Measurements from ENCODE around the gene ZFP36. TPM values are rescaled to one million over a fixed set of nuclear protein-coding genes. Genes with fewer than 3 reads are reported as not detected.
A peak's percentile ranks its signal among the peaks of the same experiment; 100 is the strongest.

The ZFP36 gene
- total and polyA plus RNA-seq, 2 of the 8 experiments (the other 6 are each of a cell fraction or from before 2014, with no cell fraction given) = 4.0 to 10.9 TPM

- H4K91ac ChIP-seq (replicated peaks; ENCODE audit: insufficient read length, low read length) = no peak overlapping the region
- no peak overlapping the region for H3K14ac ChIP-seq (ENCODE audit: insufficient read length)
- peaks cover 2 to 18% of the 10 kb centered on the region in 2 experiments for H4K20me1 ChIP-seq (replicated peaks in 1 of 2; ENCODE audit: control insufficient read depth in 1 of 2, insufficient read depth in 2 of 2, low read length in 2 of 2)
- no peak overlapping the region for H3K56ac ChIP-seq (replicated peaks; ENCODE audit: insufficient read length, low read depth, low read length)
- H2BK20ac ChIP-seq (ENCODE audit: low read length) = no peak overlapping the region
- H2BK12ac ChIP-seq (ENCODE audit: low read depth, low read length) = 0 out of 2 replicates have a peak overlapping the region, but pooled peaks have one; percentile 96
- peaks cover 0 to 6% (median 0%) of the 10 kb centered on the region in 4 experiments; a peak in 2 of 8 replicates for H3K36me3 ChIP-seq (ENCODE audit: control insufficient read depth in 2 of 4, insufficient read depth in 4 of 4, low read length in 3 of 4)
- H3K23ac ChIP-seq (ENCODE audit: insufficient read length) = no peak overlapping the region
- POLR2A ChIA-PET (ENCODE audit: partially characterized antibody) = interaction anchor here (0.7 to 25.7 kb wide), 6 partner anchors 10 to 90 kb away, joined by 3 to 1154 read pairs (median 13); partner anchors contain the start of genes MED29, PAF1, RPS16 and SUPT5H
- peak overlapping the region in 2 of 4 experiments; percentile 41 to 75; a peak in 2 of 7 replicates for H3K9ac ChIP-seq (replicated peaks in 1 of 4; ENCODE audit: extremely low read depth in 1 of 4, low read depth in 3 of 4, low read length in 3 of 4)
- TF ChIP-seq POLR2A (IDR thresholded peaks at IDR 0.05; ENCODE audit: control extremely low read depth in 1 of 2, low read depth in 2 of 2, low read length in 2 of 2) = peak in 1 of 2 experiments; percentile 32; a peak in 1 of 3 replicates
- no peak for TF ChIP-seq CBX5 (IDR thresholded peaks at IDR 0.05; ENCODE audit: low read depth, low read length)
- FAIRE-seq = no peak
- peak overlapping the region; percentile 78 to 84 for H3K4me2 ChIP-seq (ENCODE audit: insufficient read depth in 1 of 2, low read depth in 2 of 2, low read length in 2 of 2)
- H2AK5ac ChIP-seq (ENCODE audit: low read depth, low read length) = 0 out of 2 replicates have a peak overlapping the region, but pooled peaks have one; percentile 1
- peaks cover 10 to 46% (median 22%) of the 10 kb centered on the region in 4 experiments for H3K4me1 ChIP-seq (replicated peaks in 1 of 4; ENCODE audit: control insufficient read depth in 3 of 4, insufficient read depth in 4 of 4, low read length in 3 of 4)
- peak overlapping the region; percentile 64 to 97 (median 83); a peak in 5 of 8 replicates for H3K4me3 ChIP-seq (ENCODE audit: extremely low read depth in 1 of 4, insufficient read depth in 2 of 4, low read depth in 3 of 4, low read length in 4 of 4)
- no peak overlapping the region for H4K8ac ChIP-seq (ENCODE audit: extremely low read depth, insufficient read depth, low read length)
- no peak overlapping the region for H4K5ac ChIP-seq (ENCODE audit: insufficient read length, low read depth, low read length)
- H2BK5ac ChIP-seq (ENCODE audit: low read depth, low read length) = peak overlapping the region; percentile 0; the same call in 1 of the 2 replicates
- H3K27ac ChIP-seq (ENCODE audit: low read depth, low read length) = peak overlapping the region; percentile 92; the same call in 1 of the 2 replicates
- no peak overlapping the region for H3K18ac ChIP-seq (ENCODE audit: extremely low read depth, low read length)
- CTCF ChIA-PET (ENCODE audit: partially characterized antibody) = interaction anchor here (0.8 to 2.3 kb wide), 10 partner anchors 12 to 231 kb away, joined by 3 to 128 read pairs (median 6); partner anchors contain the start of genes MED29 and PAF1
- 88% methylated on average over 1 of the region's 1 CpG; no CpG with 5 or more reads in 1 of the 2 experiments for WGBS, 2 experiments (ENCODE audit: extremely low coverage in 1 of 2, insufficient coverage in 1 of 2, insufficient read length in 1 of 2, insufficient replicate concordance in 2 of 2, low coverage in 1 of 2, low lambda C conversion rate in 2 of 2, missing lambda C conversion rate in 1 of 2)
- H2AFZ ChIP-seq (ENCODE audit: low read length) = no peak overlapping the region
- no peaks in the 10 kb centered on the region for H3K27me3 ChIP-seq (replicated peaks in 1 of 4; ENCODE audit: control insufficient read depth in 3 of 4, extremely low read depth in 1 of 4, insufficient read depth in 3 of 4, low read length in 3 of 4)
- peaks cover 6 to 33% of the 10 kb centered on the region in 2 experiments; a peak in 3 of 4 replicates for H3K79me2 ChIP-seq (ENCODE audit: control insufficient read depth in 1 of 2, insufficient read depth in 2 of 2, low read length in 2 of 2)
- DNase-seq (ENCODE audit: low read depth in 1 of 2, low spot score in 2 of 2) = peak in 1 of 2 experiments; percentile 32
- no peak overlapping the region for H3K4ac ChIP-seq (replicated peaks; ENCODE audit: insufficient read length, low read depth, low read length)
- no peaks in the 10 kb centered on the region for H3K9me3 ChIP-seq (ENCODE audit: insufficient read depth in 2 of 2, low read depth in 1 of 2, low read length in 1 of 2)
- H3K23me2 ChIP-seq (ENCODE audit: low read depth, low read length) = peaks cover 24% of the 10 kb centered on the region
- no peak overlapping the region for H2BK15ac ChIP-seq (ENCODE audit: low read length)
- H3K79me1 ChIP-seq (ENCODE audit: low read depth, low read length) = no peaks in the 10 kb centered on the region
- H2BK120ac ChIP-seq (replicated peaks; ENCODE audit: low read depth, low read length) = no peak overlapping the region
Observed at GRCh38 chr19:39410831-39411080, 4.1 kb downstream of the ZFP36 start.

Data from H1 (cell line).